GM12878 (cell line): ENCODE data around the gene TMEM259. TPM values are rescaled to one million over a fixed set of nuclear protein-coding genes. Genes with fewer than 3 reads are reported as not detected.

Experiments used
- ATAC-seq: fragments of 200-7000 bp; cut with Tn5 transposase; 3 replicates; pipeline ENCODE4 v1.9.1; 2020; ENCODE audit warnings: mild to moderate bottlenecking, moderate library complexity
- BruUV-seq: library from RNA; stranded (reverse); fragments of 400-500 nt; replicated peaks from 2 replicates; lab custom pipeline; 2021; lab: Mats Ljungman, UMichigan
- CTCF ChIA-PET: fragments of 300-600 bp; sonication (Branson Sonifier 250); formaldehyde crosslinking; extraction: SDS; loops from one replicate; lab custom pipeline; 2021; ENCODE audit warnings: inconsistent platforms; lab: Yijun Ruan, JAX
- POLR2A ChIA-PET: fragments of 350-600 bp; formaldehyde crosslinking; extraction: SDS; loops from one replicate; lab custom pipeline; 2021; ENCODE audit warnings: inconsistent platforms; lab: Charles Lee
- RAD21 ChIA-PET: fragments of 300-600 bp; sonication (Branson Sonifier 250); formaldehyde crosslinking; loops from one replicate; lab custom pipeline; 2023; ENCODE audit warnings: antibody characterized with exemption; ENCODE audit not compliant: unreplicated experiment; lab: Charles Lee
- SMC1A ChIA-PET: fragments of 300-600 bp; sonication (Branson Sonifier 250); formaldehyde crosslinking; loops from one replicate; lab custom pipeline; 2023; ENCODE audit not compliant: unreplicated experiment, uncharacterized antibody; lab: Charles Lee
- DNase-seq: peaks from one replicate; pipeline ENCODE4 v3.0.0-alpha.2; 2011; ENCODE audit warnings: low read depth, low spot score
- FAIRE-seq: peaks from 3 replicates; lab custom pipeline; 2011; peaks lifted over from hg19 to GRCh38; lab: Jason Lieb, UNC
- H2AFZ ChIP-seq: 2 replicates; pipeline ENCODE4 v1.6.0; 2011; ENCODE audit warnings: low read depth, low read length, control low read depth; ENCODE audit not compliant: control insufficient read depth
- H3K27ac ChIP-seq: 2 replicates; pipeline ENCODE4 v1.5.1; 2011; ENCODE audit warnings: control low read depth; ENCODE audit not compliant: control insufficient read depth, insufficient read depth
- H3K27me3 ChIP-seq, 2 experiments: replicated peaks in 1 of 2; 2 replicates each; pipeline versions ENCODE4 v1.6.0 to v1.6.1; 2011; ENCODE audit warnings: low read length in 1 of 2; ENCODE audit not compliant: control insufficient read depth in 2 of 2, insufficient read depth in 2 of 2
- H3K36me3 ChIP-seq, 2 experiments: 2 replicates each; pipeline ENCODE4 v1.5.1; 2011; ENCODE audit warnings: low read length in 1 of 2; ENCODE audit not compliant: control insufficient read depth in 2 of 2, insufficient read depth in 2 of 2
- H3K4me1 ChIP-seq: 2 replicates; pipeline ENCODE4 v1.6.1; 2011; ENCODE audit warnings: mild to moderate bottlenecking, low read length, moderate library complexity, mixed read lengths; ENCODE audit not compliant: control insufficient read depth, insufficient read depth
- H3K4me2 ChIP-seq: 2 replicates; pipeline ENCODE4 v1.6.0; 2011; ENCODE audit warnings: control low read depth; ENCODE audit not compliant: control insufficient read depth, insufficient read depth
- H3K4me3 ChIP-seq: fragments of 200-600 bp; sonication (generic); 2 replicates; pipeline ENCODE4 v1.5.1; 2016
- H3K79me2 ChIP-seq: 2 replicates; pipeline ENCODE4 v1.6.0; 2011; ENCODE audit warnings: low read length; ENCODE audit not compliant: control insufficient read depth, insufficient read depth
- H3K9ac ChIP-seq: 2 replicates; pipeline ENCODE4 v1.8.0; 2011; ENCODE audit warnings: low read length, control low read depth, mixed read lengths; ENCODE audit not compliant: control insufficient read depth, insufficient read depth
- H3K9me3 ChIP-seq: replicated peaks from 3 replicates; pipeline ENCODE4 v1.5.1; 2011; ENCODE audit warnings: mild to moderate bottlenecking, low read length; ENCODE audit not compliant: control insufficient read depth, insufficient read depth
- H4K20me1 ChIP-seq: 2 replicates; pipeline ENCODE4 v1.6.0; 2011; ENCODE audit not compliant: control insufficient read depth, insufficient read depth
- BACH1 ChIP-seq: fragments of 450-650 bp; IDR thresholded peaks from 2 replicates; pipeline ENCODE4 v1.6.1; 2017; ENCODE audit warnings: mild to moderate bottlenecking, borderline replicate concordance
- CBX3 ChIP-seq: fragments of 200-600 bp; sonication (generic); IDR thresholded peaks from 2 replicates; pipeline ENCODE4 v1.6.1; 2016; ENCODE audit warnings: low read depth, borderline replicate concordance
- CHD2 ChIP-seq: IDR thresholded peaks from 2 replicates; pipeline ENCODE4 v1.6.1; 2011; ENCODE audit warnings: low read depth, low read length, improper control_type of control experiment, borderline replicate concordance
- PML ChIP-seq: IDR thresholded peaks from 2 replicates; pipeline ENCODE4 v1.6.1; 2012; ENCODE audit warnings: low read length, inconsistent platforms
- SRF ChIP-seq, 2 experiments: IDR thresholded peaks; 2 replicates each; pipeline ENCODE4 v1.6.1; 2011; ENCODE audit warnings: low read depth in 2 of 2, low read length in 2 of 2, mild to moderate bottlenecking in 1 of 2, moderate library complexity in 1 of 2
- TCF12 ChIP-seq: IDR thresholded peaks from 2 replicates; pipeline ENCODE4 v1.6.1; 2011; ENCODE audit warnings: low read depth, mild to moderate bottlenecking, low read length
- ZNF592 ChIP-seq: fragments of 450-650 bp; IDR thresholded peaks from 2 replicates; pipeline ENCODE4 v1.6.1; 2017; ENCODE audit warnings: mild to moderate bottlenecking, moderate library complexity
- WGBS: methylation state at CpG from one replicate; pipeline ENCODE4 v1.1.6; 2016; ENCODE audit warnings: low lambda C conversion rate; ENCODE audit not compliant: insufficient replicate concordance, insufficient coverage; ENCODE audit errors: missing lambda C conversion rate; 5-methylcytosine and 5-hydroxymethylcytosine counted together
- in situ Hi-C: fragments of 300-500 bp; cut with MboI; formaldehyde crosslinking; loops from 9 replicates; pipeline ENCODE4 v1.14.3; 2018; ENCODE audit warnings: mixed read lengths
- intact Hi-C: fragments of 100-400 bp; cut with micrococcal nuclease; formaldehyde crosslinking; loops from one replicate; pipeline ENCODE4 v1.14.2; 2022; ENCODE audit not compliant: unreplicated experiment
- polyA plus RNA-seq, 11 experiments: library from polyadenylated mRNA; depleted of rRNA in 4 of 11; unstranded in 6 of 11; stranded (reverse) in 5 of 11; fragments of >200 nt; fragmentation: Nextera tagmentation in 4 of 11; fragmentation: Illumina TruSeq in 1 of 11; extraction: Ambion mirVana in 4 of 11; extraction: Trizol in 1 of 11; gene quantifications; 1 replicate in 1 of 11; 2 replicates in 10 of 11; pipeline versions ENCODE4 v1.2.1 to v1.2.3, GENCODE V29; 2011 to 2016; ENCODE audit warnings: inconsistent platforms in 2 of 11, missing spikeins in 2 of 11, low read depth in 1 of 11
- total RNA-seq, 4 experiments: library from RNA; depleted of rRNA in 3 of 4; stranded (reverse); fragments of >200 nt in 3 of 4; fragmentation: Illumina TruSeq in 1 of 4; extraction: Trizol in 1 of 4; gene quantifications; 2 replicates each; pipeline versions ENCODE4 v1.2.1 to v1.2.3, GENCODE V29; 2013 to 2021
- TF ChIP-seq, protein P1 (sequence below): fragments of 150-350 bp; IDR thresholded peaks from 2 replicates; pipeline ENCODE4 v1.6.1; 2016; ENCODE audit warnings: low read depth, low read length
- TF ChIP-seq, protein P2 (sequence below): IDR thresholded peaks from 2 replicates; pipeline ENCODE4 v1.6.1; 2012; ENCODE audit warnings: low read depth, low read length, improper control_type of control experiment
- TF ChIP-seq, protein P3 (sequence below): fragments of 450-650 bp; formaldehyde crosslinking; IDR thresholded peaks from 2 replicates; pipeline ENCODE4 v1.4.0; 2020; ENCODE audit warnings: mild to moderate bottlenecking, moderate library complexity
- TF ChIP-seq, protein P4 (sequence below): IDR thresholded peaks from 2 replicates; pipeline ENCODE4 v1.6.1; 2011; ENCODE audit warnings: low read depth, low read length, improper control_type of control experiment, borderline replicate concordance

Gene TMEM259
- total and polyA plus RNA-seq, 10 of the 15 experiments (the other 5 are each of a cell fraction or from before 2014, with no cell fraction given) = 0.43 to 184 (median 62.0) TPM

DNA sequence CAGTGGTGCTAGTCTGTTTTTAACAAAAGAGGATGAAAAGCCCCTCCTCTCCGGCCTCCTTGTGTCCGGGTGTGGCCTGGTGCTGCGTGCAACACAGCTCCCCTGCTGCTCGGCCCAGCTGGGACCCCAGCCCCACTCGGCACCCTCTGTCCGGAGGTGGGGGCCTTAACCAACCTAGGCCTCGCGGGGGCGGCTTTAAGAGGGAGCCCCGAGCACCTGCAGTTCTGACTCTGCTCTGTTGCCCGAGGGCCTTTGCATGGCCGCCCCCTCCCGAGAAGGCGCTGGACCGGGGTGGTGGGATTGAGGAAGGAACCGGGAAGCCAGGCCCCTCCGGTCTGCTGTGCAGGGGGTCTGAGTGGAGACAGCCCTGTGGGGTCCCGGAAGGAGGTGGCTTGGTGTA is 26.4 kb downstream of the TMEM259 start:
- no peaks in the 10 kb centered on the region for H3K79me2 ChIP-seq
- POLR2A ChIA-PET = no interaction called here
- no TSS peak for BruUV-seq
- SMC1A ChIA-PET = no interaction called here
- 93% methylated on average over 18 of the region's 18 CpGs for WGBS
- CTCF ChIA-PET = no interaction called here
- no peaks in the 10 kb centered on the region for H4K20me1 ChIP-seq
- FAIRE-seq = no peak
- in situ Hi-C loops (no loop called here), intact Hi-C loops (no loop called here)
- no peak for ATAC-seq
- no peak overlapping the region for H2AFZ ChIP-seq
- no peaks in the 10 kb centered on the region for H3K9me3 ChIP-seq
- no peaks in the 10 kb centered on the region for H3K27me3 ChIP-seq
- DNase-seq = no peak
- peaks cover 4 to 12% of the 10 kb centered on the region in 2 experiments; a peak in 3 of 4 replicates for H3K36me3 ChIP-seq
- H3K4me1 ChIP-seq = no peaks in the 10 kb centered on the region; the same call in 1 of the 2 replicates
- H3K27ac ChIP-seq = no peak overlapping the region
- H3K4me3 ChIP-seq = no peak overlapping the region
- H3K9ac ChIP-seq = no peak overlapping the region
- RAD21 ChIA-PET = no interaction called here
- no peak overlapping the region for H3K4me2 ChIP-seq
- TF ChIP-seq CBX3 = no peak
- TF ChIP-seq PML = no peak
- TF ChIP-seq, protein P1, sequence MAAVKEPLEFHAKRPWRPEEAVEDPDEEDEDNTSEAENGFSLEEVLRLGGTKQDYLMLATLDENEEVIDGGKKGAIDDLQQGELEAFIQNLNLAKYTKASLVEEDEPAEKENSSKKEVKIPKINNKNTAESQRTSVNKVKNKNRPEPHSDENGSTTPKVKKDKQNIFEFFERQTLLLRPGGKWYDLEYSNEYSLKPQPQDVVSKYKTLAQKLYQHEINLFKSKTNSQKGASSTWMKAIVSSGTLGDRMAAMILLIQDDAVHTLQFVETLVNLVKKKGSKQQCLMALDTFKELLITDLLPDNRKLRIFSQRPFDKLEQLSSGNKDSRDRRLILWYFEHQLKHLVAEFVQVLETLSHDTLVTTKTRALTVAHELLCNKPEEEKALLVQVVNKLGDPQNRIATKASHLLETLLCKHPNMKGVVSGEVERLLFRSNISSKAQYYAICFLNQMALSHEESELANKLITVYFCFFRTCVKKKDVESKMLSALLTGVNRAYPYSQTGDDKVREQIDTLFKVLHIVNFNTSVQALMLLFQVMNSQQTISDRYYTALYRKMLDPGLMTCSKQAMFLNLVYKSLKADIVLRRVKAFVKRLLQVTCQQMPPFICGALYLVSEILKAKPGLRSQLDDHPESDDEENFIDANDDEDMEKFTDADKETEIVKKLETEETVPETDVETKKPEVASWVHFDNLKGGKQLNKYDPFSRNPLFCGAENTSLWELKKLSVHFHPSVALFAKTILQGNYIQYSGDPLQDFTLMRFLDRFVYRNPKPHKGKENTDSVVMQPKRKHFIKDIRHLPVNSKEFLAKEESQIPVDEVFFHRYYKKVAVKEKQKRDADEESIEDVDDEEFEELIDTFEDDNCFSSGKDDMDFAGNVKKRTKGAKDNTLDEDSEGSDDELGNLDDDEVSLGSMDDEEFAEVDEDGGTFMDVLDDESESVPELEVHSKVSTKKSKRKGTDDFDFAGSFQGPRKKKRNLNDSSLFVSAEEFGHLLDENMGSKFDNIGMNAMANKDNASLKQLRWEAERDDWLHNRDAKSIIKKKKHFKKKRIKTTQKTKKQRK = no peak
- TF ChIP-seq ZNF592 = no peak
- TF ChIP-seq, protein P2, sequence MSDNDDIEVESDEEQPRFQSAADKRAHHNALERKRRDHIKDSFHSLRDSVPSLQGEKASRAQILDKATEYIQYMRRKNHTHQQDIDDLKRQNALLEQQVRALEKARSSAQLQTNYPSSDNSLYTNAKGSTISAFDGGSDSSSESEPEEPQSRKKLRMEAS = no peak
- TF ChIP-seq, protein P3, sequence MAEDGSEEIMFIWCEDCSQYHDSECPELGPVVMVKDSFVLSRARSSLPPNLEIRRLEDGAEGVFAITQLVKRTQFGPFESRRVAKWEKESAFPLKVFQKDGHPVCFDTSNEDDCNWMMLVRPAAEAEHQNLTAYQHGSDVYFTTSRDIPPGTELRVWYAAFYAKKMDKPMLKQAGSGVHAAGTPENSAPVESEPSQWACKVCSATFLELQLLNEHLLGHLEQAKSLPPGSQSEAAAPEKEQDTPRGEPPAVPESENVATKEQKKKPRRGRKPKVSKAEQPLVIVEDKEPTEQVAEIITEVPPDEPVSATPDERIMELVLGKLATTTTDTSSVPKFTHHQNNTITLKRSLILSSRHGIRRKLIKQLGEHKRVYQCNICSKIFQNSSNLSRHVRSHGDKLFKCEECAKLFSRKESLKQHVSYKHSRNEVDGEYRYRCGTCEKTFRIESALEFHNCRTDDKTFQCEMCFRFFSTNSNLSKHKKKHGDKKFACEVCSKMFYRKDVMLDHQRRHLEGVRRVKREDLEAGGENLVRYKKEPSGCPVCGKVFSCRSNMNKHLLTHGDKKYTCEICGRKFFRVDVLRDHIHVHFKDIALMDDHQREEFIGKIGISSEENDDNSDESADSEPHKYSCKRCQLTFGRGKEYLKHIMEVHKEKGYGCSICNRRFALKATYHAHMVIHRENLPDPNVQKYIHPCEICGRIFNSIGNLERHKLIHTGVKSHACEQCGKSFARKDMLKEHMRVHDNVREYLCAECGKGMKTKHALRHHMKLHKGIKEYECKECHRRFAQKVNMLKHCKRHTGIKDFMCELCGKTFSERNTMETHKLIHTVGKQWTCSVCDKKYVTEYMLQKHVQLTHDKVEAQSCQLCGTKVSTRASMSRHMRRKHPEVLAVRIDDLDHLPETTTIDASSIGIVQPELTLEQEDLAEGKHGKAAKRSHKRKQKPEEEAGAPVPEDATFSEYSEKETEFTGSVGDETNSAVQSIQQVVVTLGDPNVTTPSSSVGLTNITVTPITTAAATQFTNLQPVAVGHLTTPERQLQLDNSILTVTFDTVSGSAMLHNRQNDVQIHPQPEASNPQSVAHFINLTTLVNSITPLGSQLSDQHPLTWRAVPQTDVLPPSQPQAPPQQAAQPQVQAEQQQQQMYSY (CRISPR knock-in tag) = no peak
- TF ChIP-seq SRF (IDR thresholded peaks at IDR 0.05; ENCODE audit: low read depth in 2 of 2, low read length in 2 of 2) = no peak
- no peak for TF ChIP-seq CHD2
- TF ChIP-seq BACH1 = no peak
- TF ChIP-seq, protein P4, sequence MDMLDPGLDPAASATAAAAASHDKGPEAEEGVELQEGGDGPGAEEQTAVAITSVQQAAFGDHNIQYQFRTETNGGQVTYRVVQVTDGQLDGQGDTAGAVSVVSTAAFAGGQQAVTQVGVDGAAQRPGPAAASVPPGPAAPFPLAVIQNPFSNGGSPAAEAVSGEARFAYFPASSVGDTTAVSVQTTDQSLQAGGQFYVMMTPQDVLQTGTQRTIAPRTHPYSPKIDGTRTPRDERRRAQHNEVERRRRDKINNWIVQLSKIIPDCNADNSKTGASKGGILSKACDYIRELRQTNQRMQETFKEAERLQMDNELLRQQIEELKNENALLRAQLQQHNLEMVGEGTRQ = no peak
- TF ChIP-seq TCF12 = no peak
